ENCODE results near the gene MLIP.

DNA sequence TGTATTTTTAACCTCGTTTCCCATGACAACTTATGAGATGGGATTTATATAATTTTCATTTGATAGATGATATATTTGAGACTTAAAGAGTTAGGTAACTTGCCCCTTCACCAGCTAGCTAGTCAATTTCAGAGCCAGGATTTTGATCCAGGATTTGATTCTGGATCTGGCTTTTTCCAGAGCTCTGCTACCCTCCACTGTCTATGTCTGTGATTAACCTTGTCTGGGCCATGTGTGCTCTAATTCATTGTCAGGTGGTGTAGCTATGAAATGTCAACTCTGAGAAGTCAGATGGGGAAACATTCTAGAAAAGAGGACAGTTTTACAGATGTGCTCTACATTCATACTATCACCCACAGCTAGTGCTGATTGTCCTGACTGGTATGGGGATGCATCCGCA lies 42.5 kb upstream of the MLIP start:
- no peak for TF ChIP-seq JAZF1 (CRISPR knock-in tag; IDR thresholded peaks at IDR 0.05)
- TF ChIP-seq, protein P1, sequence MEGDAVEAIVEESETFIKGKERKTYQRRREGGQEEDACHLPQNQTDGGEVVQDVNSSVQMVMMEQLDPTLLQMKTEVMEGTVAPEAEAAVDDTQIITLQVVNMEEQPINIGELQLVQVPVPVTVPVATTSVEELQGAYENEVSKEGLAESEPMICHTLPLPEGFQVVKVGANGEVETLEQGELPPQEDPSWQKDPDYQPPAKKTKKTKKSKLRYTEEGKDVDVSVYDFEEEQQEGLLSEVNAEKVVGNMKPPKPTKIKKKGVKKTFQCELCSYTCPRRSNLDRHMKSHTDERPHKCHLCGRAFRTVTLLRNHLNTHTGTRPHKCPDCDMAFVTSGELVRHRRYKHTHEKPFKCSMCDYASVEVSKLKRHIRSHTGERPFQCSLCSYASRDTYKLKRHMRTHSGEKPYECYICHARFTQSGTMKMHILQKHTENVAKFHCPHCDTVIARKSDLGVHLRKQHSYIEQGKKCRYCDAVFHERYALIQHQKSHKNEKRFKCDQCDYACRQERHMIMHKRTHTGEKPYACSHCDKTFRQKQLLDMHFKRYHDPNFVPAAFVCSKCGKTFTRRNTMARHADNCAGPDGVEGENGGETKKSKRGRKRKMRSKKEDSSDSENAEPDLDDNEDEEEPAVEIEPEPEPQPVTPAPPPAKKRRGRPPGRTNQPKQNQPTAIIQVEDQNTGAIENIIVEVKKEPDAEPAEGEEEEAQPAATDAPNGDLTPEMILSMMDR (IDR thresholded peaks at IDR 0.05): no peak
- no peak for TF ChIP-seq KAT7 (CRISPR knock-in tag; IDR thresholded peaks at IDR 0.05; ENCODE audit: borderline replicate concordance)
- TF ChIP-seq CREB1 (CRISPR knock-in tag; IDR thresholded peaks at IDR 0.05): no peak
- TF ChIP-seq ELF4 (CRISPR knock-in tag; IDR thresholded peaks at IDR 0.05; ENCODE audit: low read depth): no peak
- no peak for TF ChIP-seq TP53 (CRISPR knock-in tag; IDR thresholded peaks at IDR 0.05)
- TF ChIP-seq, protein P2, sequence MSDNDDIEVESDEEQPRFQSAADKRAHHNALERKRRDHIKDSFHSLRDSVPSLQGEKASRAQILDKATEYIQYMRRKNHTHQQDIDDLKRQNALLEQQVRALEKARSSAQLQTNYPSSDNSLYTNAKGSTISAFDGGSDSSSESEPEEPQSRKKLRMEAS (CRISPR knock-in tag; IDR thresholded peaks at IDR 0.05): no peak
- TF ChIP-seq, protein P3, sequence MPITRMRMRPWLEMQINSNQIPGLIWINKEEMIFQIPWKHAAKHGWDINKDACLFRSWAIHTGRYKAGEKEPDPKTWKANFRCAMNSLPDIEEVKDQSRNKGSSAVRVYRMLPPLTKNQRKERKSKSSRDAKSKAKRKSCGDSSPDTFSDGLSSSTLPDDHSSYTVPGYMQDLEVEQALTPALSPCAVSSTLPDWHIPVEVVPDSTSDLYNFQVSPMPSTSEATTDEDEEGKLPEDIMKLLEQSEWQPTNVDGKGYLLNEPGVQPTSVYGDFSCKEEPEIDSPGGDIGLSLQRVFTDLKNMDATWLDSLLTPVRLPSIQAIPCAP (CRISPR knock-in tag; IDR thresholded peaks at IDR 0.05): no peak
- TF ChIP-seq ZNF138 (CRISPR knock-in tag; conservative IDR thresholded peaks at IDR 0.05): no peak
